KG1 (cell line): Measurements from ENCODE around the gene TMEM61.

Source experiments
- DNase-seq: peaks from one replicate; lab custom pipeline; 2025; lab: John Stamatoyannopoulos, UW

TMEM61 gene

GRCh38 chr1:55039342-55040082 is 59.1 kb downstream of the TMEM61 start, which contains the start of gene PCSK9:
PCSK9 (plus strand) TSS chr1:55039548; CDS start chr1:55039838, 290 bp downstream.
- no peak for DNase-seq

- DNase-seq = no peak
These were observed 59.9 kb downstream of the TMEM61 start for GRCh38 chr1:55040083-55040932.

GRCh38 chr1:55040933-55041494 is 60.6 kb downstream of the TMEM61 start:
- no peak for DNase-seq

- DNase-seq = no peak
These were observed 61.2 kb downstream of the TMEM61 start for GRCh38 chr1:55041613-55042012.
